Stimulated activated CD4-positive, alpha-beta T cell treated with anti-CD3 and anti-CD28 coated beads, Interleukin-2, amount 100 ng/mL, for 48 hours (primary cell): ENCODE results near the gene IGSF9.

Source experiments
- DNase-seq, 2 donors: peaks; one replicate each; pipeline ENCODE4 v3.0.0-alpha.2; 2020

The IGSF9 gene

GRCh38 chr1:159972443-159973205 is 27.2 kb upstream of the IGSF9 start:
- no peak for DNase-seq

- DNase-seq, result no peak
Observed at GRCh38 chr1:159970932-159971342, 25.5 kb upstream of the IGSF9 start.

DNA sequence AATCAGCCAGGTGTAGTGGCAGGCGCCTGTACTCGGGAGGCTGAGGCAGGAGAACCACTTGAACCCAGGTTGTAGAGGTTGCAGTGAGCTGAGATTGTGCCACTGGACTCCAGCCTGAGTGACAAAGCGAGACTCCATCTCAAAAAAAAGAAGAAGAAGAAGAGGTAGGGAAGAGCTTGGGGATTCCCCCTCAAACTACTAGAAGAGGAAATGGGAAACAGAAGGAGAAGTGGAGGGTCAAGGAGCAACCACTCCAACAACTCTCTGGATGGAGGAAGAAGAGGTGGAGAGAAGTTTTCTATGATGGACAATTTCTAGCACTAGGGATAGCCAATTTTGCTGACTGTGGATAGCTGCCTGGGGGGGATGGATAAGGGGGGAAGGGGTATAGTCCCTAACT is 23.5 kb upstream of the IGSF9 start:
- DNase-seq, result no peak

- DNase-seq, result no peak
Observed at GRCh38 chr1:159965263-159965662, 19.9 kb upstream of the IGSF9 start.

DNA sequence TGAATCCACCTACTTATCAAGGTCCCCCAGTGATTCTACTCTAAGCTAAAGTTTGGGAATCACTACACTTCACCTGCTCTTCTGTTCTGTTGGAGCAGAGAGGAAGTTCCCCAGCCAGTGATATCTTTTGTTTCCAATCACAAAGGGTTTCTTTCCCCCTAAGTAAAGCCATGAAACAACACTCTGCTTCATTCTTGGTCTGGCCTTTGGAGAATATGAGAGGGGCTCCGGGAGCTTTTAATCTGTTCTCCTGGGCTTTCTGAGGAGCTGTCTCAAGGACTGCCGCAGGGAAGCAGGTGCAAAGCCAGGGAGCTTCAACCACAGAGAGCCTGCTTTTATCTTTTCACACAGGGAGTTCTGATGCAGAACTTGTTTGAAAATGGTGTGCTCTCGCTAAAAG is 18.7 kb upstream of the IGSF9 start:
- no peak for DNase-seq

- DNase-seq, result no peak
Observed at GRCh38 chr1:159962176-159962575, 16.8 kb upstream of the IGSF9 start.

- DNase-seq, result no peak
Observed at GRCh38 chr1:159961636-159962035, 16.2 kb upstream of the IGSF9 start.

GRCh38 chr1:159960721-159961381 is 15.4 kb upstream of the IGSF9 start:
- no peak for DNase-seq

DNA sequence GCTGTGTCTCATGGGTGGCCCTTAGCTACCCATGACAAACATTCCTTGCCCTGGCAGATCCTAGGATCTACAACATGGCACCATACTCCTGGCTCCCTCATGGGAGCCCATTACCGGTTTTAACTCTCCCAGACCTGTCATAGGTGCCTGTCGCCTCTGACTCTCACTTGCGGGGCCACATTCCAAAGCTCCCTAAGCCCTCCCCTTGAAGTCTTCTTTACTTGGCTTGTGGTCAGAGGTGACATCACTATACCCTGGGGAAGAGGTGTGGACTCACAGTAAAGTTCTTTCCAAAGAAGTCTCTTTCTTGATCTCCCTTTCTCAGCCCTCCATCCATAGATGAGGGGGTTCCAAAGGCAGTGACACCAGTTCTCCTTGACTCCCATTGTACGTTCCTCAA is 14.0 kb upstream of the IGSF9 start:
- no peak for DNase-seq

DNA sequence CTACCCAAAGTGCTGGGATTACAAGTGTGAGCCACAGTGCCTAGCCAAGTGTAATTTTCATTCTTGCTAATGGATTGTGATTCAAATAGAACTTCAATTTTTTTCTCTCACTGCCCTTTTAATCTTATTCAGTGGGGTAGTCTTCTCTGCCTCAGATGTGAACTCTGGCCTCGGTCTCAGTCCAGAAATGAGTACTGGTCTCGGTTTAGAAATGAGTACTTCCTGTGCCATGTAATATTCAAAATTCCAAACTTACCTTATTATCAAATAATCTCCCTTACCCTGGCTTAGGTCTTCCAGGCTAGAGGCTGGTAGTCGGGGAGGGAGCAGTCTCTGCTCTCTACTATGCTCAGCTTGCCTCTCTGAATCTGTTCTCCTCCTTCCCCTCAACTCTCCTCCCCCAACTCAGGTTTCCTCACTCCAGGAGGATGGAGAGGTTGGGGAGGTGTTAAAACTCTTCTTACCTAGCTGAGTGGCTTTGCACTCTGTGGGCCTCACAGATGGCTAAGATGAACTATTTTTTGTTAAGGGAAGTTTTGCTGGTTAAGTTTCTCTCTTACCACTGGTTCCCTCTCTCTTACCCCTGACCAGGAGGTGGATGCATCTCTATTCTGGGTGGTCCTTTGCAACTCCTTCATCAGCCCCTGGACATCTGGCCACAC is 13.4 kb upstream of the IGSF9 start:
- DNase-seq, result no peak

GRCh38 chr1:159957824-159958268 is 12.4 kb upstream of the IGSF9 start:
- no peak for DNase-seq

- DNase-seq, result no peak
Observed at GRCh38 chr1:159955456-159955855, 10.0 kb upstream of the IGSF9 start.

DNA sequence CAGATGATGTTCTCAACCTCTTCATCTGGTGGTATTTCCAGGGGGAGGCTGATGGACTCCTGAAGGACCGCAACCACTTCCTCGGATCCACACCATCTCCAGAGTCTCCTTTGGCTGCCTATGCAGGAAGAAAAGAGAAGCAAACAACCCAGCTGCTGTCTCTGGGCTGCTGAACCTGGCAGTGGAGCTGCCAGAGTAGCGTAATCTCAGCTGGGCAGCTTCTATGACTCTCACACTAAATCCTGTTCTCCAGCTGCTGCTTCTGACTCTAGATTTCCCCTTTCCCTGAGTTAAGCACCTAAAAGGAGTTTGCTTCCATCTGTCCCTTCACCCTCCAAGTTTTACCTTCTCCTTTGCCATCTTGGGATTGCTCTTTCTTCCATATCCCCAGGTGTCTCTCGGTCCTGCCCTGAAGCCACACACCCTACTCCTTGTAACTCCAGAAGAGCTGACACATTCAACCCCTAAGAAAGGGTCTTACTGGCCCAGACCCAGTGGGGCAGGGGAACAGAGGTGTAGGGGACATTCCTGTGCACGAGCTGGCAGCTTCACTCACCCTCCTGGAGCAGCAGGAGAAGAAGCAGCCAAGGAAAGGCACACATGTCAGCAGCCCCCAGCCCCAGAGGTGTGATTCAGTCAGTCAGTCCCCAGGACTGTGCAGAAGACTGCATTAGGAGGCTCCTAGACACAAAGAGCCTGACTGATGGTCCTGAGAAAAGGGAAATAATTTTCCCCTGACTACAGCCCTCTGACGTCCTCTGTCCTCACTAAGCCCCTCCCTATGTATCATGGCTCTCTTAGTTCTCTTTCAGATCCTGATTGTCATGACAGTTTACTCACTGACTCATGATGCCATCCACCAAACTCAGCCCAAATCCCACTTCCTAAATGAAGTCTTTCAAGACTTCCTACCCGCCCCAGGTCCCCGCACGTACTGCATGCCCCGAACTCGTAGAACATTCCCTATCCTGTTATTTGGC is 8.4 kb upstream of the IGSF9 start, which contains the start of gene SLAMF9:
Gene SLAMF9 (minus strand): TSS at position 702 of the 980 bp plus-strand sequence. CDS start 100 bp downstream, at position 602.
- DNase-seq, result no peak

GRCh38 chr1:159952932-159953331 is 7.5 kb upstream of the IGSF9 start:
- DNase-seq, result no peak

DNA sequence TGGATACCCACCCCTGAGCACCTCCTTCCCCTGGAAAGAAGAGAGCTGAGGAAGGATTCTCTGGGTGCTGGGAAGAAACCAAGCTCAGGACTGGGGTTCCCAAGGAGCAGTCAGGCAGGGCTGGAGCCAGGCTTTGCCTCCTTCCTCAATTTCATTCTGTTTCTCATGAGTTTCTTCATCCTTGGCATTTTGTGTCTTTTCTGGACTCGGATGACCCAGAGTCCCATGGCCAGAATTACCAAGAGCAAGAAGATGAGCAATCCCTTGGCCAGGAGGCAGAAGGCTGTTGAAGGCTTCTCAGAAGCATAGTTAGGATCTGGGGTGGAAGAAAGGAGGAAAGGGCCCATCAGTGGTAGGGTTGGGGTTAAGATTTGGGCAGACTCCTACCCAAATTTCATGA is 6.1 kb upstream of the IGSF9 start:
- DNase-seq, result no peak

- DNase-seq, result no peak
Observed at GRCh38 chr1:159951016-159951415, 5.6 kb upstream of the IGSF9 start.

DNA sequence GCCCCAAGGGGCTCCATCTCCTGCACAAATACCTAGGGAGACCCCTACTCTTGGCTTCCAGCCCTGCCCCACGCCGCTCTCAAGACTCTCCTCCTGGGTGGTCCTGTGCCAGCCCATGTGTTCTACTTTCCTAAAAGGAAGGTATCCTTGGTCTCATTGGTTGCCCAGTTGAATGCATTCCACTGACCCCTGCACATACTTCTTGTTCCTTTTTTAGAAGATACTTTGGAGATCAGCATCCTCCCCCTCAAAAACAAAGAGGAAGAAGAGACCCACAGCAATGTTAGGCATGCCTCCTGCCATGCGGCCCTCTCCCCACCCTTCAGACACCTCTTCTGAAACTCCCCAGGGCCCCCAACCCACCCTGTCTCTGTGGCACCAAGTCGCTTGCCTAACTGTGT is 4.6 kb upstream of the IGSF9 start:
- DNase-seq, result no peak

DNA sequence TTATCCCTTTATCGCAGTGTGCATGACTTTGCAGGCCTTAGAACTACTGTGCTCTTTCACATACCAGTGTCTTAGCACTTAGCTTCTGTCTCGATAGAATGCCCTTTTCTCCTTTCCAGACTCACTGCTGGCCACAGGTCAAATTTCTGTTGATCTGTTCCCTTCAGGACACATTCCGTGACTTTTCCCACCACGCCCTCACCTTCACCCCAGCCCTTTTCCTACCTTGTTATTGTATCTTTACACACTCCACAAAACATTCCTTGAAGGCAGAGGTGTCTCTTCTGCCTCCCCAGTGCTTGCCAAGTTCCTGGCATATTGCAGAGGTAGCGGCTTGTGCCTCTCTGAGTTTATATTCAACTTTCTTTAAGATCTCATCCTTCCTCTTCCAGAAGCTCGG is 3.7 kb upstream of the IGSF9 start:
- DNase-seq, result no peak

DNA sequence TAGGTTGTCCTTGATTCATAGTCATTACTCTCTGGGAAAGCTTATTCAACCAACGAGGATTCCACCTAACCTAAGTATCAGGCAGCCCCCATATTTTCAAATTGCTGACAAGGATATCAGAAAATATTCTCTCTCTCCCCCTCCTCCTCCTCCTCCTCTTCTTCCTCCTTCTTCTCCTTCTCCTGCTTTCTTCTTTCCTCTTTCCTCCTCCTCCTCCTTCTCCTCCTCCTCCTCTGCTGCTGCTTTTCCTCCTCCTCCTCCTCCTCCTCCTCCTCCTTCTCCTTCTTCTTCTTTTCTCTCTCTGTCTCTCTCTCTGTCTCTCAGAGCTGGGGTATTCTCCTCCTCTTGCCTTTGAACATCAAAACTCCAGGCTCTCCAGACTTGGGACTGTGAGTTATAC is 2.5 kb upstream of the IGSF9 start:
- no peak for DNase-seq

DNA sequence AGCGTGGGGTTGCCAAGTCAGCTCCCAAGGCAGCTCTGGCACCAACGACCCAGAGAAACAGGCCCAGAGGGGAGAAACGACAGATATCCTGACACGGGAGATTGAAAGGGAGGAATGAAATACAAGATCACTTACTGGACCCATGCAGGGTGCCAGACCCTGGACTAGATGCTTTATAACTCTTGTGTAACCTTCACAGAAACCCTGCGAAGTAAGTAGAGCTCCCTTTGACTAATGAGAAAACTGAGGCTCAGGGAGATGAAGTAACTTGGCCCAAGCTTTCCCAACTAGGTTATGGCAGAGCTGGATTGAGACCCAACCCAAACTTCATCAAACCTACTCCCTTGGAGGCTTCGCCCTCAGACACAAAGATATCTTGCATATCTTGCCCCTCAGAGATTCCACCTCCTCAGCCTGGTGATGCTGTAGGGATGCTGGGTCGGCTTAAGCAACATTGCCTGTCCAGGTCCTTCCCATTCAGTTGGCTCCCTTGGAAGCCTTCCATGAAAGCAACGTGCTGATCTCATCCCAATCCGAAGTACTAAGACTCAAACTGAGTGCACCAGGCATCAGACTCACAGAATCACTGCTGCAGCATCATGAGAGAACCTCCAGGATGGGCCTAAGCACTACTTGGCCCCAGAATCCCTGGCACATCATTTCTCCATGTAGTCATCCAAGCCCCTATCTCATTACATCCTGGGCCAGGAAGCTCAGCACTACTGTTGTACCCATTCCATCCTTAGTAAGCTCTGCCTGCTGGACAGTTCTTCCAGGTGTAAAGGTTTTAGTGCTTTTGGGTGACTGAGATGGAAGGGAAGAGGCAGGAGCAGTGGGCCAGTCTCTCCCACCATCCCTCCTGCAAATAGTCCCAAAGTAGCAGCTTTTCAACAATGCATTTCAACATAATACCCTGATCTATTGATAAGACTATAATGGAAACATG is 1.1 kb upstream of the IGSF9 start:
- DNase-seq, result no peak
